ENCODE results near the gene ANKS6. TPM values are rescaled to one million over a fixed set of nuclear protein-coding genes. Genes with fewer than 3 reads are reported as not detected.

ANKS6 gene
- total RNA-seq, 1 donor: 12.7 TPM

- no peak overlapping the region for H3K4me3 ChIP-seq (ENCODE audit: low read depth, low read length)
- no peak for DNase-seq (ENCODE audit: low read depth)
- TF ChIP-seq CTCF (IDR thresholded peaks at IDR 0.05; ENCODE audit: insufficient read depth, low read length): no peak
Measured at GRCh38 chr9:98778711-98779530, 17.4 kb downstream of the ANKS6 start.

- TF ChIP-seq CTCF (IDR thresholded peaks at IDR 0.05; ENCODE audit: insufficient read depth, low read length): no peak
- no peak overlapping the region for H3K4me3 ChIP-seq (ENCODE audit: low read depth, low read length)
- DNase-seq (ENCODE audit: low read depth): no peak
Measured at GRCh38 chr9:98778251-98778650, 18.1 kb downstream of the ANKS6 start.

- no peak for DNase-seq (ENCODE audit: low read depth)
- TF ChIP-seq CTCF (IDR thresholded peaks at IDR 0.05; ENCODE audit: insufficient read depth, low read length): no peak
- no peak overlapping the region for H3K4me3 ChIP-seq (ENCODE audit: low read depth, low read length)
Measured at GRCh38 chr9:98777618-98778017, 18.7 kb downstream of the ANKS6 start.

GRCh38 chr9:98775831-98776441 lies 20.4 kb downstream of the ANKS6 start:
- H3K4me3 ChIP-seq (ENCODE audit: low read depth, low read length): no peak overlapping the region
- peak; percentile 82 for TF ChIP-seq CTCF (IDR thresholded peaks at IDR 0.05; ENCODE audit: insufficient read depth, low read length)
- peak; percentile 76 for DNase-seq (ENCODE audit: low read depth)

GRCh38 chr9:98774746-98775145 lies 21.6 kb downstream of the ANKS6 start:
- DNase-seq (ENCODE audit: low read depth): no peak
- H3K4me3 ChIP-seq (ENCODE audit: low read depth, low read length): no peak overlapping the region
- TF ChIP-seq CTCF (IDR thresholded peaks at IDR 0.05; ENCODE audit: insufficient read depth, low read length): peak; percentile 68

- TF ChIP-seq CTCF (IDR thresholded peaks at IDR 0.05; ENCODE audit: insufficient read depth, low read length): no peak
Measured at GRCh38 chr9:98773721-98774120, 22.6 kb downstream of the ANKS6 start.

More at GRCh38 chr9:98773721-98774120, 22.6 kb downstream of the ANKS6 start:
- H3K4me3 ChIP-seq (ENCODE audit: low read depth, low read length): no peak overlapping the region
- DNase-seq (ENCODE audit: low read depth): no peak
